Activated CD8-positive, alpha-beta memory T cell treated with anti-CD3 and anti-CD28 coated beads for 24 hours (primary cell): ENCODE results near the gene FOXC1.

Experiments
- DNase-seq: peaks from one replicate; pipeline ENCODE4 v3.0.0-alpha.2; 2020

FOXC1 gene

DNA sequence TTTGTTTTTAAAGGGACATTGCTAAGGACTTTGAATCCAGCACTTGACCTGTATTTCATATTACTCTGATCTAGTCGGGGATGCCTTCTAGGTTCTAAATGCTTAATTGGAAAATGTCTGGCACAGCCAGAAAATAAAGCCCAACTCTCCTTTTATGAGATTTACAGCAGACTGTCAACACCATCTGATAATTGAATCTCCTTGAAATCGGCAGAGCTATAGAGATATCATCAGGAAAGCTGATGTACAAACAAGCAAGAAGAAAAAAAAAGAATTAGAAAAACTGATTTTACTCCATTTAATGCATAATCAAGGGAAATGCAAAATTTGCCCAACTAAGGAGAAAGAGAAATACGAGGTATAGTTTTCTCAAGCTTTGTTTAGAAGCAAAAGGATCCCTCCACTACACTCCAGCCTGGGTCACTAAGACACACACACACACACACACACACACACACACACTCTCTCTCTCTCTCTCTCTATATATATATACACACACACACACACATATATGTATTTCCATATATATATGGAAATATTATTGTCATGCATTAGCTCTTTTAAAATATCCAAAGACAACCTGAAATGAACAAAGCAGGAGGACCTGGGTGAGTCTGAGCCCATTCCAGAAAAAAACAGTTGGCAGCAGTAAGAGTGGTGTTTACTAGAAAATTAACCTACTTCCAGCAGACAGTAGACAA lies 9.5 kb upstream of the FOXC1 start:
- no peak for DNase-seq

- DNase-seq = no peak
Measured at GRCh38 chr6:1600764-1601157, 9.0 kb upstream of the FOXC1 start.

DNA sequence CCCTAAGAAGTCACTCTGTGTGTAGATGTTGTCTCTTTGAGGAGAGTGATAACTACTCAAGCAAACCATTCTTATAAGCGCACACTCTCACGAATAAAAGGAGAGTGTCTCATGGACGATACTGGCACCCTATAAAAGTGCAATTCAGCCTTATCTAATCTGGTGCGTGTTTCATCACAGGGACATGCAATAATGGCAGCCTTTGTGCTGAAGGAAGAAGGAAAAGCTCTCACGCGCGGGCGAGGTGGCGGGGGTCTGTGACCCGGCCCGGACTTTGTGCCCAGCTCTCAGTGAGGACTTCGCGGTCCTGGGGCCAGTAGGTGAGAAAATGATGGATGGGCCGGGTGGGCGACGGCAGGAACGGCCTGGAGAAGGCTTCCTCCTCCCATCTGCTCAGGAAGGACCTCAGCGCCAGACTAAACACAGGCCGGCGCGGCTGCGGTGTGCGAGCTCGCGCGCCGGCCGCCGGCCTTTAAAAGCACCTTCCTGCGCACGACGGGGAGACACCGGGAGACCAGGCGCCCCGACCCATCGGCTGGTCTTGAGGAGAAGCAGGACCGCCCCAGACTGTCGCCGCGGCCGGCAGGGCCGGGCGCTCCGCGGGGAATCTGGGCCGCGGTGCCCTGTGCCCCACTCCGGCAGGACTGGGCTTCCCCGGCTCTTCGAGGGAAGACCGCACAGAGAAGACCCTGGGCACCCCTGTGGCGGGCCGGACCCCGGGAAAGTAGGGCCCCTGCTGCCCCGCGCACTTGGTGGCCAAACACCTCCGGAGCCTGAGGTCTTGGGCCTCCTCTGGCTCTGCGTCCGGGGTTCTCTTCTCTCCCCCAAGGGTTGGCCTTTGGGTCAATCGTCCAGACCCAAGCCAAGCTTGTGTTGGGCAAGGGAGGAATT lies 8.3 kb upstream of the FOXC1 start:
- DNase-seq = no peak

DNA sequence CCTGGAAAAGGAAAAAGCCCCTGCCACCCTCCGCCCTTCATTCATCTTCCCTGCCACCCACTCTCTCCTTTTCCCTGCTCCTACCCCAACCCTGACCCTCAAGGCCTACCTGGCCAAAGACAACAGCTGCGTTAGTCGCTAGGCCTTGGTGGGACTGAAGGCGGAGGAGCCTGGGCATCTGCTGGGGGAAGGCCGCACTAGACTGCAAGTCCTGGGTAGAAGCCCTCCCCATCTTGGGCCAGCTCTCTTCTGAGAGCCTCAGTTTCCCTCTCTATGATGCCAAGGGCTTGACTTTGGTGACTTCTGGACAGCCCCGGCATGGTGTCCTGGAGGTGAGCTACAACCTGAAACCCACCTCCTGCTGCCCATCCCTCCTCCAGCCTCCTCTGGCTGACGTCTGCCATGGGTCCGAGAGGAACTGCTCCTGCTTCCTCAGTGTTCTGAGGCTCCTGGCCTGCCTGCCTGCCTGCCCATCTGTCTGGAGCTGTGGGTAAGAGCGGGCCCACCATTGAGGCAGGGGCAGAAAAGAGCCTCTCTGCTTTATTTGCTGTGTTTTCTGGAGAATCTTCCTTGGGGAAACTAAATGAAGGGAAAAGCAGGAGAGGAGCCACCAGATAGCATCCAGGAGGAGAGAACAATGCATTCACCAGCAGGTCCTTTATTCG lies 7.5 kb upstream of the FOXC1 start:
- no peak for DNase-seq

DNA sequence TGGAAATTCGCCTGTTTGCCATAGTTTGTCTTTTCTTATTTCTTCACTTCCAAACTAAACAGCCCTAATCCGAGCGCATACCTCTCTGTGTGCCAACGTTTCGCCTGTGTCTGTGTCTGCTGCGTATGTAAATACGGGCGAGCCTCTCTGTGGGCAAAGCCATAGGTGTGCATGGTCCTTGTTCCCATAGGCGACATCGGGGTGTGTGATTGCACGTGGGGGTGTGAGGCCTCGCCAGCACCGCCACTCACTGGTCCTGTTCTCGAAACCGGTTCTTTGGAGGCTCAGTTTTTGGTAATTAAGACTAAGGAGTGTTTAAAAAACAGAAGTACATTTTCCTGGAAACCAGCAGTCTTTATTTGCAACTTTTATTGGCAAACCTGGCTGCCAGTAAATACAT lies 6.0 kb upstream of the FOXC1 start:
- no peak for DNase-seq

DNA sequence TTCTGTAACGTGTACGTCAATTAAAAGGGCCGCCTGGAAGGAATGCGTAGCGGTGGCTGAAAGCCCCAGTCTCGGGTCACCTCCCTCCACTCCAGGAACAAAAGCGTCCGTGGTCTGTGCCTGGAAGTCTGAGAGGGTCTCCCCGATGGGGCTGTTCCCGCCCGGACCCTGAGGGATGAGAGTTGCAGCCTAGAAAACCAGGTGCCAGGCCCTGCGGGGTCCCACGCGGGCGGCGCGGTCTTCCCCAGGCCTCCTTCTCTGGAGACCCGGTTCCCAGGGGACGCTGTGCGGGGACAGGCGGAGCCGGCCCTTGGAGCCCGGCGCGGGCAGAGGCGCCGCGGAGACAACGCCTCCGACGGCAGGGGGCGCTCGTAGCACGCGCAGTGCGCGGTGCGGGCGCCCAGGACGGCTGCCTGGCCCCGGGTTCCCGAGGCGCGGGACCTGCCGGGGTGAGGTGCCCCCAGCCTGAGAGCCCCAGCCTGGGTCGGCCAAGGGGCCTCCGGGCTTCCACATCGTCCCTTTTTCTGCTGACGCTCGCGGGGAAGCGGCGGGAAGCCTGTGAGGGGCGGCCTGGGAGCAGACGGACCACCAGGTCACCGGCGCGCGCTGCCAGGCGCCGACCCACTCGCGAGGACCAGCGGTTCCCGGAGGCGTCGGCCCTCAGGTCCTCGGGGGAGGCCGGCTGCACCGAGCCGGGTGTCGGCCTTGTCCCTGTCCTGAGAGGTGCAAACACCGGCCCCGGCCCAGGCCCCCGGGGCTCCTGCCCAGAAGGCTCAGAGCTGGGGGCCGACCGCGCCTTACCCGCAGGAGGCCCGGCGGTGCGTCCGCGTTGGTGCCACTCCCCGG lies 5.3 kb upstream of the FOXC1 start:
- DNase-seq = peak; percentile 90

DNA sequence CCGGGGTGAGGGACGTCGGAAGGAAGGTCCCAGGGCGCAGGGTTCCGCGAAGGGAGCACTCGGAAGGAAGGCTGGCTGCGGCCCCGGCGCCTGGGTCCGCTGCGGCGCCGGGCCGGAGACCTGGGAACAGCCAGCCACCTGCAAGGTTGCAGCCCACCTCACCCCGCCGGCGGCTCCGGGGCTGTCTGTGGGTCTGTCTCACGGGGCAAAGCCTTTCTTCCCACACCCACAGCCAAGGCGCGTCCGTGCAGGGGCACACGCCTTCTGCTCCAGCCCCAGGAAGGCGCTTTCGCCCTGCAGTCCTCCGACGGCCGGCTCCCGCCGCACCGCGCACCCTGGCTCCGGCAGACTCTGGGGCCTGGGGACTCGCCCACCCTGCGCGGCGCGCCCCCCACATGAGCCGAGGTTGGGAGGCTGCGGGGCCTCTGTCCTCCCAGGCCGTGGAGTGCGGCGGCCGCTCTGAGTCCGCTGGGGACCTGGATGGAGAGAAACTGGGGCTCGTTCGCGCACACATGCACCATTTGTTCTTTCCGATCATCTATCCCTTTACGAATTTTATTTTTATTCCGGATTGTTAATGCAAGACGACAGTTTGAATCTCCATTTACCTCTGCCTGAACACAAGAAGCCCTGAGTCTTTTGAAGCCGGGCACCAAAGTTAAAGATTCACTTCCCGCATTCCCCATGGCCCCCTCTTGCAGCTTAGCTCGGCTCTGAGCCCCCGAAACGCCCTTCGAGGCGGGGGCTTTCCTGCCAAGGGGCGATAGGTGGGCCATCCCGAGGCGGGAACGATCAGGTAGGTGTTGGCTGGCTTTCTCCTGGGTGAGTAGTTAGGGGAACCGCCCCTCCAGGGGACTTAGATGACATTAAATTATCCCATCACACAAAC lies 4.5 kb upstream of the FOXC1 start:
- peak; percentile 66 for DNase-seq

GRCh38 chr6:1605893-1606779 lies 3.6 kb upstream of the FOXC1 start:
- no peak for DNase-seq

- DNase-seq = no peak
Measured at GRCh38 chr6:1606780-1607515, 2.8 kb upstream of the FOXC1 start.

- DNase-seq = peak; percentile 69
Measured at GRCh38 chr6:1607516-1608221, 2.0 kb upstream of the FOXC1 start.

DNA sequence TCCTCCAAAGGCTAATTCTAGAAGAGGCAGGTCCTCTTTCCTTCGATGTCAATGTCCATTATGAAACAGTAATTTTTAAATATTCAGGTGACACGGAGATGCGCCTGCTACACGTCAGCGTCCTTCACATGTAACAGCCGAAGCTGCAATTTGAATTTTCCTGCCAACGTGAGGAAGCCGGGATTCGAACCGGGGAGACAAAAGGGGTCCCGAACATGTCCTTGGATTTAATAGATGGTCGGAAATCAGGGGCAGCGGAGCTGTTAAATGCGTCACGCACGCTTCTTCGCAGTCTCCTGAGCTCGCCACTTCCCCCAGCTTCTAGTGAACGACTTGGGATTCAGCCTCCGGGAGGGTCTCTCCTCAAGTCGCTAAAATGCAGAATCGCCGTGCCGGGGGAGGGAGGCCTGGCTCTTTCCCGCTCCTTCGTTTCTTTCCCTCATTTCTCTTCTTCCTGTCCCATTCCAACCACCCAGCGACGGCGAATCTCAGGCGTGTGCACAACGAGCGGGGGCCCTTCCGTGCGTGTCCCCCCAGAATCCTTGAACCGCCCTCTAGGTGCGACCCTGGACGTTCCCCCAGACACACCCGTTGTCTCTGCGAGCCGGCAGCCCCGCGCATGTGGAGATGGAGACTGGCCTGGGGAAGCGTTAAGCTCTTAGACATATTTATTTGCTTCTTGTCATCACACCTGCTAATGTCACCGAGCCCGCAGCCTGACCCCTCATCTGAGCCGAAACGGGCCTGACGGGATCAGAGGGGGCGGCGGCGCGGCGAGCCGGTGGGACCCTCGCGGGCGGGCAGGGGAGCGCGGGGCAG lies 1.3 kb upstream of the FOXC1 start:
- DNase-seq = peak; percentile 59

DNA sequence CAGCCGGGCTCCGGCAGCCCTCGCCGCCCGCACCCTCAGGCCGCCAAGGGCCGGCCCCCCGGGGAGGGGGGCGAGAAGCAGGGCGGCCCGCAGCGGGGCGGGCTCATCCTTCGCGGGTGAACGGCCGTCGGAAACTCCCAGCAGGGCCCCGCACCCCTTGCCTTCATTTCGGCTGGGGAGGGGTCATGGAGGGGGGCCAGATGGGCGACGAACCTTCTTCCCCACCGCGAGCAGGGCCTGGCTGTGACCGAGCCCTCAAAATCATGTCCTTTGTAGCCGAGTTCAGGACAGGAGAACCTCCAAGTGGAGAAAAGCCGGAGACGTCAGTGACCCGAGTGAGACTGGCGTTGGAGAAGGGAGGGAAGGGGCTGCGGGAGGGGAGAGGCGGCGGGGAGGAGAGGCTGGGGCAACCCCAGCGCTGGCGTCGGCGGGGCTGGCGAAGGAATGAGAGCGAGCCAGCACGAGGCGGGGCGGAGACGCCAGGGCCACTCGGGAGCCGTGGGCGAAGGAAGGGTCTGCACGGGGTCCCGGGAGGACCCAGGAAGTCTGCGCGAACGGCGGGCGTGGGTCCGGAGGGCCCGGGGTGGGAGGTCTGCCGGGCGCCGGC lies 571 bp upstream of the FOXC1 start:
- no peak for DNase-seq

- peak; percentile 78 for DNase-seq
Measured at GRCh38 chr6:1610497-1611321, 994 bp downstream of the FOXC1 start.

GRCh38 chr6:1611322-1611571 lies 1.5 kb downstream of the FOXC1 start:
- DNase-seq = no peak

DNA sequence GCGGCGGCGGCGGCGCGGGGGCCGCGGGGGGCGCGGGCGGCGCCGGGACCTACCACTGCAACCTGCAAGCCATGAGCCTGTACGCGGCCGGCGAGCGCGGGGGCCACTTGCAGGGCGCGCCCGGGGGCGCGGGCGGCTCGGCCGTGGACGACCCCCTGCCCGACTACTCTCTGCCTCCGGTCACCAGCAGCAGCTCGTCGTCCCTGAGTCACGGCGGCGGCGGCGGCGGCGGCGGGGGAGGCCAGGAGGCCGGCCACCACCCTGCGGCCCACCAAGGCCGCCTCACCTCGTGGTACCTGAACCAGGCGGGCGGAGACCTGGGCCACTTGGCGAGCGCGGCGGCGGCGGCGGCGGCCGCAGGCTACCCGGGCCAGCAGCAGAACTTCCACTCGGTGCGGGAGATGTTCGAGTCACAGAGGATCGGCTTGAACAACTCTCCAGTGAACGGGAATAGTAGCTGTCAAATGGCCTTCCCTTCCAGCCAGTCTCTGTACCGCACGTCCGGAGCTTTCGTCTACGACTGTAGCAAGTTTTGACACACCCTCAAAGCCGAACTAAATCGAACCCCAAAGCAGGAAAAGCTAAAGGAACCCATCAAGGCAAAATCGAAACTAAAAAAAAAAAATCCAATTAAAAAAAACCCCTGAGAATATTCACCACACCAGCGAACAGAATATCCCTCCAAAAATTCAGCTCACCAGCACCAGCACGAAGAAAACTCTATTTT lies 2.0 kb downstream of the FOXC1 start:
- no peak for DNase-seq

- no peak for DNase-seq
Measured at GRCh38 chr6:1612299-1612973, 2.7 kb downstream of the FOXC1 start.
